ENCODE data around the gene NPIPB8. TPM values are rescaled to one million over a fixed set of nuclear protein-coding genes. Genes with fewer than 3 reads are reported as not detected.
"Not testable (repeated sequence)": the region's sequence is repeated elsewhere in the genome, so short reads cannot be mapped to it uniquely, and the experiment has no call there.

The NPIPB8 gene
- total RNA-seq, 1 donor from 2014 or later: 7.5 TPM

DNA sequence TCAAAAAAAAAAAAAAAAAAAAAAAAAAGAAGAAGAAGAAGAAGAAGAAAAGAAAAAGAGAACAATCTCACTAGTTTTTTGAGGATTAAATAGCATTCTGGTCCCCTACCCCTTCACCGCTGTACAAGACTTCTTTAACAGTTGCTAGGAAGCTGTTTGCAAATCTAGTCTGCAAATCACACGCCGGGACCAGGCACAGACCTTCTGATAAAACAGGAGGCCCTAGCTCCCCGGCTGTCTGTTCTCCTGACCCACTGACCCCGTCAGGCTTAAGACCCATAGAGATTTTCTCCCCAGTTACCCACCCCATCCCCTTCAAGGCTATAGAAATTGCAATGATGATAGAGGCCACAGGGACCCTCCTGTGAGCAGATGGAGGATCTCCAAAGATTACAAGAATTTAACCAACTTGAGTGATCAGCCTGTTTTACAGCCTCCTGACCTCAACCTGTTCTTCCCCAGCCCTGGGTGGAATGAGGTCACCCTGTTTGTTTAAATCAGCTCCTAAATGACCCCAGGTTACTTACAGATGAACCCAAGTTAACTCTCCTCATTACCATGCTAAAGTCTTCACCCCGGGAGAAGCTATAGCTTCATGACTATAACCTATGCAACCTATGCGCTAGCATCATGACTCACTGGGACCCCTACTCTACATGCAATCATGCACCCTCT lies 16.2 kb upstream of the NPIPB8 start:
- DNase-seq (ENCODE audit: low spot score): no peak
- no peak for ATAC-seq
- intact Hi-C loops (cut with DNase I): no loop called here

DNA sequence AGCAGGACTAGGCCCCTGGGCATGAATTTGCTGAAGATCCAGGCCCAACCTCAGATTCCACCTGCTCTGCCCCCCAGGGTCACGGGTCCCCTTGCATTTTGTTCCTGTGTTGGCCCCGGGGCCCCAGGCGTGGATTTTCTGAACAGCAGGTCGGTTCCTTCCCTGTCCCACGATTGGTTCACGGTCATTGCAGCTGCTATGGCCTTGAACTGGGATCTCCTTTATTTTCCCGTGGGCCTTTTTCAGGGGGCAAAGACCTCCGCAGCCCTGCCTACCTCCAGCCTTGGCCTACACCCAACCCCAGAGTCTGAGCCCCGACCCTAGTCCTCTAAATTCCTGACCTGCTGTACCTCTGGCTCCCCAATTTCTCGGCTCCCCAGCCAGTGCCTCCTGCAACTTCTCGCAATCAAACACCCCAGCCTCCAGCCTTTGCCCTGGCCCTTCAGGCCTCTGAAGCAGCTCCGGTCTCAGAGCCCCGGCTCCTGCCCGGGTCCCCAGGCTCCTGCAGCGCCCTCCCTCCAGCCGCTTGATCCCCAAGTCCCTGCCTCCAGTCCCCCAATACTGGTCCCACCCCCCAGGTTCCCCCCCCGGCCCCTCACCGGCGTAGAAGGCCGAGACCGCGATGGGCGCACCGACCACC lies 15.2 kb upstream of the NPIPB8 start:
- intact Hi-C loops (cut with DNase I); DNase-seq (ENCODE audit: low spot score): not testable (repeated sequence)
- ATAC-seq: peak; percentile 61

DNA sequence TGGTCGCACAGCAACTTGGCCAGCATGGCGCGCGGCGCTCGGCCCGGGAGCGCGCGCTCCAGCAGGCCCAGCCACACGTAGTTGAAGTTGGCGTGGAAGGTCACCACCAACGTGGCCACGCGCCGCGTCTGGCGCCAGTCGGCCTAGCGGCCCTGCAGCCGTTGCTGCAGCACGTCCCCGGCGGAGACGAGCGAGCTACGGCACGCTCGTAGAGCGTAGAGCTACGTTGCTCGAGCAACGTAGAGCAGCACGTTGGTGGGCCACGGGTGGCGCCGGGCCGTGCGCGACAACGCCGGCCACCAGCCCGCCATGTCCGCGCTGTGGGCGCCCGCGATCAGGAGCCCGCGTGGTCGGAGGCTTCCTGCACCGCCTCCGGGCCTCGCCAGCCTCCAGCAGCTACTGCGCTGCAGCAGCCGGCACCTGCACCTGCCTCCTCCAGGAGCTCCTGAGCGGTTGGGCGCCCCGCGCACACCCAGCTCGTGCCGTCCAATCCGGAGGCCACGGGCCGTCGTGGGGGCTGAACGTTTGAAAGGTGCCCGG lies 14.6 kb upstream of the NPIPB8 start:
- ATAC-seq (peak; percentile 90), DNase-seq (ENCODE audit: low spot score) (no peak)
- intact Hi-C loops (cut with DNase I): no loop called here

DNA sequence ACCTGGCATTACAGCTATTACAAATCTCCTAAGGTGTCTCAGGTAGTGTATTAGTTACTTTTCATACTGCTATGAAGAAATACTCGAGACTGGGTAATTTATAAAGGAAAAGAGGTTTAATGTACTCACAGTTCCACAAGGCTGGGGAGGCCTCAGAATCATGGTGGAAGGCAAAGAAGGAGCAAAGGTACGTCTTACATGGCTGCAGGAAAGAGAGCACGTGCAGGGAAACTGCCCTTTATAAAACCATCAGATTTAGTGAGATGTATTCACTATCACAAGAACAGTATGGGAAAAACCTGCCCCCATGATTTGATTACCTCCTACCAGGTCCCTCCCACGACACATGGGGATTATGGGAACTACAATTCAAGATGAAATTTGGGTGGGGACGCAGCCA lies 7.0 kb upstream of the NPIPB8 start:
- not testable (repeated sequence) for DNase-seq (ENCODE audit: low spot score)

DNA sequence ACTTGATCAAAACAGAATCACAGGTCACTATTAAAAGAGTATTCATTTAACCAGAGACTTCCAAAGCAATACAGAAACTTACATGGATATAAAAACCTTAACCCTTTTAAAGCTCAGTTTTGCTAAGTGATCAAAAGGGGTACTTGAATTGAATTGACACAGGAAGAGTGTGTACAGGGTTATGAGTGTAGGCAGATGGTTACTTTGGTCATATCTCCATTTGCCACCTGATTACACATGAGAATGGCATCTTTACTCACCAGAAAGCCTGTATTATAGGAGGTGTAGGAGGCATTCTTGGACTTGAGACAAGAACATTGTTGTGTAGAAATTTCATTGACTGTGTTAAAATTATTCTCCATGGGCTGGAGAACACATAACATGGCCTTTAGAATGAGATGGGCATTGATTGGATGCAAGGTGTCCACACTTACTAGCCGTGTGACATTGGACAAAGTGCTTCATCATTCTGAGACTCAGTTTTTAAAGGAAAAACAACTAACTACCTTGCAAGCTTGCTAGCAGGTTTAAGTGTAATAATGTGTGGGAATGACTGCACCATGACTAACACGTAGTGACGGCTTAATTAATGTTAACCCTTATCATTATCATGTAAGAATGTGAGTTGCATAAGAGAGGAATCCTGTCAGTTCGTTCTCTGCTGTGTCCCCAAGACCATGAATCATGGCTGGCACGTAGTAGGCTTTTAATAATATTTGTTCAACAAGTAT lies 1.6 kb upstream of the NPIPB8 start:
- intact Hi-C loops (cut with DNase I); ATAC-seq; DNase-seq (ENCODE audit: low spot score): not testable (repeated sequence)

More for the DNA sequence above, 7.0 kb upstream of the NPIPB8 start:
- ATAC-seq; intact Hi-C loops (cut with DNase I): not testable (repeated sequence)

DNA sequence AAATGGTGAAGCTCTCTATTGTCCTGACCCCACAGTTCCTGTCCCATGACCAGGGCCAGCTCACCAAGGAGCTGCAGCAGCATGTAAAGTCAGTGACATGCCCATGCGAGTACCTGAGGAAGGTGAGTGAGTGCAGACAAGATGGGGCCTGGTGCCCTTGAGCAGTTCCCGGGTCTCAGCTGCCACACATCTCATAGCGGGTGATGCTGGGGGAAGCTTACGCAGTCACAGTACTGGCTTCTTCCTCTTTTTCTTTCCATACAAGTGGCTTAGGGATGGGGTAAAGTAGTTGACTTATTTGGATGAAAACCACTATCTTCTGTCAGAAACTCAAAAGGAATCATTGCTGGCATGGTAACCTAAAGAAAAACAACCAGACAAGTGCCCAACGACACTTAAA lies 494 bp downstream of the NPIPB8 start:
- ATAC-seq; intact Hi-C loops (cut with DNase I); DNase-seq (ENCODE audit: low spot score): not testable (repeated sequence)

DNA sequence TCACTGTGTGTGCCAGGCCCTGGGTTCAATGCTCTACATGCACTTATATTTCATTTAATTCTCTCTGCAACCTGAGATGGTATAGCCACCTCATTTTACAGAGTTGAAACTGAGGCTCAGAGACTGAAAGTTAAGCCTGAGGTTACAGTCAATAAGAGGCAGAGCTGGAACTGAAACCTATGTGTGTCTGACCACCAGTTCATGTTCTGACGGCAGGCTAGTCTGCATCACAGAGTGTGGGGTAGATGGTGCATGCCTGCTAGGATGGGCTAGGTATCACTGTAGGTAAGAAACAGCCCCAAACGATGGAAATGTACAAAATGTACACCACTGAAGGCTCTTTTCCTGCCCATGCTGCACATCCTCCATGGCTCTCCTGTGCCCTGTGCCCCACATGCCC lies 2.1 kb downstream of the NPIPB8 start:
- not testable (repeated sequence) for ATAC-seq; DNase-seq (ENCODE audit: low spot score)

DNA sequence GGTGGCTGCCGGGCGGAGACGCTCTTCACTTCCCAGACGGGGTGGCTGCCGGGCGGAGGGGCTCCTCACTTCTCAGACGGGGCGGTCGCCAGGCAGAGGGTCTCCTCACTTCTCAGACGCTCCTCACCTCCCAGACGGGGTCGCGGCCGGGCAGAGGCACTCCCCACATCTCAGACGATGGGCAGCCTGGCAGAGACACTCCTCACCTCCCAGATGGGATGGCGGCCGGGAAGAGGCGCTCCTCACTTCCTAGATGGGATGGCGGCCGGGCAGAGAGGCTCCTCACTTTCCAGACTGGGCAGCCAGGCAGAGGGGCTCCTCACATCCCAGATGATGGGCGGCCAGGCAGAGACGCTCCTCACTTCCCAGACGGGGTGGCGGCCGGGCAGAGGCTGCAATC lies 28.4 kb downstream of the NPIPB8 start:
- ATAC-seq; intact Hi-C loops (cut with DNase I); DNase-seq (ENCODE audit: low spot score): not testable (repeated sequence)

More for the DNA sequence above, 2.1 kb downstream of the NPIPB8 start:
- intact Hi-C loops (cut with DNase I): not testable (repeated sequence)

DNA sequence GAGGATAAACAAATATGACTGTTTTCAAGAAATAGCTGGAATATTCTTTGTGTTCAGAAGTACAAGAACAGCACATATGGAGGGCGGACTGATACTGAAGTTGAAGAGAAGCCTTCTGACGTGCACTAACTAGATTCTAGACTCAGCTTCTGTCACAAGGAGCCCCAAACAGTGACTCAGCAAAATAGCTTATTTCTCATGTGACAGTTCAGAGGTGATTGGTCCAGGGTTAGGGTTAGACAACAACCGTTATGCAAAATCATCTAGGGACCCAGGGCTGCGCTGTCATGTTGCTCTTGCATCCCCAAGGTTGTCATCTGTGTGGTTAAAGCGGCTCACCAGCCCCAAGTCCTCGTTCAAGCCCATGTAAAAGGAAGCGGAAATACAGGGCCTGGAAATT lies 29.6 kb downstream of the NPIPB8 start:
- DNase-seq (ENCODE audit: low spot score); intact Hi-C loops (cut with DNase I): not testable (repeated sequence)
- peak; percentile 48 for ATAC-seq

DNA sequence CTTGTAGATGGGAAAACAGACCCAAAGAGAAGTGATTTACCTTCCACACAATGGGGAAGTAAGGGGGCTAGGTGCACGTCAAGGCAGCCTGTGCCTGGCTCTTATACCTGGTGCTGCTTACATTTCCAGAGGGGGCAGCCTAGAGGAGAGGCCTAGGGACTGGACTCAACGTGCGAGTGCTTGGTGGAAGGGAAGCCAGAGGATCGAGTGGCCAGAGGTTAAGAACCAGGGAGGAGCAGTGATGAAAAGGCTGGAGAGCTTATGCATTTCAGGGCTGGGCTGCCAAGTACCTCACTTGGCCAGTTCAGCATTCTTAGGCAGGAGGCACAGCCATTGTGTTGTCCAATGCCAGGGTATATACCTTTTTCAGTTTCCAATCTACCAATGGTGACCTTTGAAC lies 30.3 kb downstream of the NPIPB8 start:
- intact Hi-C loops (cut with DNase I); ATAC-seq; DNase-seq (ENCODE audit: low spot score): not testable (repeated sequence)

DNA sequence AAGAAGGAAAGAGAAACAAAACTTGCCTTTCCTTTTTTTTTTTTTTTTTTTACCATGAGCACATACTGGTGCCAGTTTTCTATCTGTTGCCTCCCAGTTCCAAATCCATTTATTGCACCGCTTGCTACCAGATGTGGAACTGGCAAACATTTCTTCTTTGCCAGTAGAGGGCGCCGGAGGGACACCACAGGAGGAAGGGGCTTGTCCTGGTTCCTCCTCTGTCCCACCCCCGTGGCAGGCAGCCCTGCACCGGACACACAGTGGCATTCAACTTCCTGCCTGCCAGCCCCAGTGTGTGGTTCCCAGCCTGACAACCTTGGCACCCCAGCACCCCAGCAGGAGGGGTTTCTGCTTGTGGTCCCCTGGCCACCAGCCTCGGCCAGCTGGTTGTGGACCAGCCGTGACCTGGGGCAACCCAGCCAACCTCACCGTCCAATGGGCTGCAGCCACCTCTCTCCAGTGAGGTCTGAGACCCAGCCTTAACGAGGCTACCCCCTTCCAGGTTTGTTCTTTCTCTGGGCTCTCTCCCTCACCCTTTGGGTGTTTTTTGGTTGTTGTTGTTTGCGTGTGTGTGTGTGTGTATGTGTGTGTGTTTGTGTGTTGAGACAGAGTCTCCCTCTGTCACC lies 50.6 kb downstream of the NPIPB8 start:
- intact Hi-C loops (cut with DNase I); DNase-seq (ENCODE audit: low spot score): not testable (repeated sequence)
- ATAC-seq: peak; percentile 99

DNA sequence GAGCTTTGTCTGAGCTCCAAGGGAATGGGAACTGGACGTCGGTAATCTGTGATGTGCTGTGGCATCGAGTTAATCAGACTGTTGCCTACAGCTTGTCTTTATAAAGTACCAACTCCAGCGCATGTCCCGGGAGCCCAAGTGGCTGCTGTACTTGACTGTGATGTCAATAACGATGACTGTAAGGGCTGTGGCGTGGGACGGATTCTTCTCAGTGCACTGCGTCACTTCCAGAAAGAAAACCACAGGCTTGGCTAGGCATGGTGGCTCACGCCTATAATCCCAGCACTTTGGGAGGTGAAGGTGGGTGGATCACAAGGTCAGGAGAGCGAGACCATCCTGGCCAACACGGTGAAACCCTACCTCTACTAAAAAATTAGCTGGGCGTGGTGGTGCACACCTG lies 51.6 kb downstream of the NPIPB8 start:
- ATAC-seq; intact Hi-C loops (cut with DNase I); DNase-seq (ENCODE audit: low spot score): not testable (repeated sequence)

DNA sequence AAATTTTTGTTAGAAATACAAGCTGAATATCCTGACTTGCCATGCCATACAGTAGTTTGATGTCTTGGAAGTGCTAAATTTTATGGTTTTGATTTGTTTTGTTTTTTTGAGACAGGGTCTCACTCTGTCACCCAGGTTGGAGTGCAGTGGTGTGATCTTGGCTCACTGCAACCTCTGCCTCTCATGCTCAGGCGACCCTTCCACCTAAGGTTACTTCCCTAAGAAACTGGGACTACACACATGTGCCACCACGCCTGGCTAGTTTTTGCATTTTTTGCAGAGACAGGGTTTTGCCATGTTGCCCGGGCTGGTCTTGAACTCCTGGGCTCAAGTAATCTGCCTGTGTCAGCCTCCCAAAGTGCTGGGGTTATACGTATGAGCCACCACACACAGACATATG lies 53.9 kb downstream of the NPIPB8 start:
- DNase-seq (ENCODE audit: low spot score); intact Hi-C loops (cut with DNase I); ATAC-seq: not testable (repeated sequence)

DNA sequence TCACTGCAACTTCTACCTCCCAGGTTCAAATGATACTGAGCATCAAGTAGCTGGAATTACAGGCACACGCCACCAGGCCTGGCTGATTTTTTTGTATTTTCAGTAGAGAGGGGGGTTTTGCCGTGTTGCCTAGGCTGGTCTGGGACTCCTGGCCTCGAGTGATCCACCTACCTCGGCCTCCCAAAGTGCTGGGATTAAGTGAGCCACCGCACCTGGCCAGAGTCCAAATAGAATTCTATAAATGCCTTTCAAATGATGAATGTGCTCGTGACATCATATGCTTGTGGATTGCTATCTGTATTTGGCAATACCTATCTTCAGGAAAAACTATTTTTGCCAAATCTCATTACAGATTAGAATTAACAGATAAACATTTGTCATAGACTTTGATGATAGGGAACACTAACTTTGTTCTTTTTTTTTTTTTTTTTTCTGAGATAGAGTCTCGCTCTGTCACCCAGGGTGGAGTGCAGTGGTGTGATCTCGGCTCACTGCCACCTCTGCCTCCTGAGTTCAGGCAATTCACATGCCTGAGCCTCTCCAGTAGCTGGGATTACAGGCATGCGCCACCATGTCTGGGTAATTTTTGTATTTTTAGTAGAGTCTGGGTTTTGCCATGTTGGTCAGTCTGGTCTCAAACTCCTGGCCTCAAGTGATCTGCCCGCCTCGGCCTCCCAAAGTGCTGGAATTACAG lies 55.5 kb downstream of the NPIPB8 start:
- intact Hi-C loops (cut with DNase I); DNase-seq (ENCODE audit: low spot score); ATAC-seq: not testable (repeated sequence)

DNA sequence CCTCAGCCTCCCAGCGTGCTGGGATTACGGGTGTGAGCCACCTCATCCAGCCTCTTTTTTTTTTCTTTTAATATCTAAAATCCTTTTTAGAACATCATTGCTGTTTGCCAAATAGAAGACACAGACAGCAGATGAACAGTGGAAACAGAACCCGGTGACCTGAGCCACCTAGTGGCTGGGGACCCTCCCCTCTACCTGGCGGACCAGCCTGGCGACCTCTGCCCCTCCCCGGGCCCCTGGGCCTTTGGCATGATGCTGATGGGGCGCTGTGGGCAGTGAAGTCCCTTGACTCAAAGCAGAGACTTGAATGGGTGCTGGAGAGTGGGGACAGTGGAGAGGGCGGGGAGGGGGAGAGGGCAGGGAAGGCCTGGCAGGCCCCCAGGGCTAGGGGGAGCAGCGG lies 61.9 kb downstream of the NPIPB8 start:
- DNase-seq (ENCODE audit: low spot score); ATAC-seq; intact Hi-C loops (cut with DNase I): not testable (repeated sequence)

DNA sequence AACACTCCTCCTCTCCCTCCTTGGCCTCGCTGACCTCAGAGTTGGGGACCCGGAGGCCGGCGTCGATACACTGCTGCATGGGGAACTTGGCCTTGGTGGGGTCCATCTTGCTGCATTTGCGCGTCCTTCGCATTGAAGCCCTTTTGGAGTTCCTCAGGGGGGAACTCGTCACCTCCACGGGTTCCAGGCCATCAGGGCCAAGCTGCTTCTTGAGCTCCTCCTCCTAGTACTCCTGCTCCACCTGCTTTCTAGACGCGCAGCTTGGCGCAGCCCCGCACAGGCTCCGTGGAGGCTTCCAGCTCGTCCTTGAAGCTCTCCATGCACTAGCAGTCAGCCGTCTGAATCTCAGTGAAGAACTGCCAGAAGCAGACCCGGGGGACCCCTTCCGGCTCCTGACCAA lies 62.5 kb downstream of the NPIPB8 start:
- DNase-seq (ENCODE audit: low spot score); intact Hi-C loops (cut with DNase I); ATAC-seq: not testable (repeated sequence)

DNA sequence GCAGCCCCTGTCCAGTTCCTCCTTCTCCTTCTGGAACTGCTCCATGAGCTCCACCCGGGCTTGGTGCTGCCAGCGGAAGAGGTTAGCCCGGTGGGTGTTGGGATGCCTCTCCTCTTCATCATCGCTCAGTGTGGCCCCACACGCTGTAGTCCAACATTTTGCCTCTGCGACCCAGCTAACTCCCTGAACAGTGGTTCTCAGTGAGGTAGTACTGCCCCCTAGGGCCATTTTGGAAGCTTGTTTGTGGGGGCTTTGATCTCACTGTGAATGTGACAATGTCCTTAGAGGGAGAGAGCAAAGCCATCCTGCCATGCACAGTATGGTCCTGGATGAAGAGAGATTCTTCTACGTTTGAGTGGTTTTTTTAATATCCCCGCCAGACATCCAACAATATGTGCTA lies 63.5 kb downstream of the NPIPB8 start:
- intact Hi-C loops (cut with DNase I); ATAC-seq; DNase-seq (ENCODE audit: low spot score): not testable (repeated sequence)

DNA sequence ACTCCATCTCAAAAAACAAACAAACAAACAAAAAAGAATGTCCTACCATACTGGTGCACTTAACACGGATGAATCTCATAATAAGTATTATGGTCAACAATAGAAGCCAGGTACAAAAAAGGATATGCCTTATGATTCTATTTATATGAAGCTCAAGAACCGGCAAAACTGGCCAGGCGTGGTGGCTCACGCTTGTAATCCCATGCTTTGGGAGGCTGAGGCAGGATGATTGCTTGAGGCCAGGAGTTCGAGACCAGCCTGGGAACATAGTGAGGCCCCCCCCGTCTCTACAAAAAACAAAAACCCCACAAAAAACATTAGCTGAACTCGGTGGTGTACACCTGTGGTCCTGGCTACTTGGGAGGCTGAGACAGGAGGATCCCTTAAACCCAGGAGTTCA lies 66.4 kb downstream of the NPIPB8 start:
- ATAC-seq; DNase-seq (ENCODE audit: low spot score); intact Hi-C loops (cut with DNase I): not testable (repeated sequence)

Data from sciatic nerve (tissue), 2 donors.